Stimulated activated CD8-positive, alpha-beta memory T cell treated with anti-CD3 and anti-CD28 coated beads, Interleukin-7, amount 100 ng/mL, for 24 hours (primary cell): ENCODE results near the gene BGLAP.

Experiments
- DNase-seq: peaks from one replicate; pipeline ENCODE4 v3.0.0-alpha.2; 2020; ENCODE audit warnings: low read depth

Gene BGLAP

DNA sequence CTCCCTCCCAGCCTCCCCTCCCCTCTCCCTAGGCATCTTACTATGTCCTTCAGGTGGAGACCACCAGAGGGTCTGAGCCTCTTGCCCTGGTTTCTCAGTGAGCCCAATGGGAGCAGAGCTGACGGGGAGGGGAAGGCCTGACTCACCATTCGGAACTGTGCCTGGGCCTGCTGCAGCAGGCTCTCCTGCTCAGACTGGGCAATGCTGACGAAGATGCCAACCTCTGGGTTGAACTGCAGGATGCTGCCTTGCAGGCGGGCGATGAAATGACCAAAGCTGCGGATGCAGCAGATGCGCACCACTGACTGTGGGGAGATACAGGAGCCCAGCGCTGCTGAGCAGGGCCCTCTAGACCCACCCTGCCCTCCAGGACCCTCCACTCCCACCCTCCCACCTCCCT, 16.9 kb downstream of the BGLAP start:
- no peak for DNase-seq

- no peak for DNase-seq
Measured at GRCh38 chr1:156259805-156260204, 17.8 kb downstream of the BGLAP start.

DNA sequence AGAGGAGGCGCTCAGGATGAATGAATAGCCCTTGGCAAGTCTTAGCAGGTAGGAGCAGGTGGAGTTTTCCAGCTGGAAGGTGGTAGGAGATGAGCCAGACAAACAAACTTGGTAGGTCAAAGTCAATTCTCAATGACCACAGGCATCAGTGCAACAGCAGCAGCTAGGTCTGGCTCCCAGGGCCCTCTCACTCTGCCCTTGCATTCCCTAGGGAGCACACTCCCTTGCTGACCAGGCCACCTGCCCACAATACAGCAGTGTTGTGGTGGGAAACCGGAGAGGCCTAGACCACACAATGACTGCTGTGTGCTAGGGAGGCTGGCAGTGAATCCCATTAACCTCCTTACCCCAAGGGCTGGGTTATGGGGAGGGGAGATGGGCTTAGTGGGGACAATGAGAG, 18.9 kb downstream of the BGLAP start:
- no peak for DNase-seq

DNA sequence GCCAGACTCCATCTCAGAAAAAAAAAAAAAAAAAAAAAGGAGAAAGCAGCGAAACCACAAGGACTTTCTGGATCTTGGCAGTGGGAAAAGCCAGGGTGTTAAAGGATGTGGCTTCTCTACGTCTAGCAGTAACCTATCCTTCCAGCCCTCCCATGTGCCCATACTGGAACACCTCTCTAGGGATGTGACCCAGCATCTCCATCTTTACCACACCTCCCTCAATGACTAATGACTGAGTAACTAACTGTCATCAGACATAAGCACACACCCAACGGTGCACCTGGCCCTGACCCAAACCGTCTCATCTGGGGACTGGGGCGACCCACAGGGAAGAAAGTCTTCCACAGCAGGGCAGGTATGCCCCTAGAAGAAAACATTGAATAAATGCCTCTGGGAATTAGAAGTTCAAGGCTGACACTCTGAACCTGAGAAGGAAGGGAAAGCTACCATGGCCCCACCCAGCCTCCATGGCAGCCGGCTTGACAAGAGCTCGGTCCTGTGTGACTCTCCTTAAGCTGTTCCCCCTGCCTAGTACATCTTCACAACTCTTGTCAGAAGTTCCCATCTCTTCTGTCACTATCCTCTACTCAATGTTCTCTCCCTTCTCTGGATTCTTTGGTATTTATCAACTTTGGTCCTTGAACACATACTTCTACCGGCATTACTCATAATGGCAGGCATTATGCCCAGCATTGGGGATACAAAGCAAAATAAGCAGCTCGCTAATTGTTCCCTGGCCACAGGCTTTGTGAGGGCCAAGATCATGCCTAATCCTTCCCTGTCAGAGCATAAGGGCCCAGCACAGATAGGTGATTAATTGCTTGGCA, 20.7 kb downstream of the BGLAP start:
- DNase-seq = no peak

DNA sequence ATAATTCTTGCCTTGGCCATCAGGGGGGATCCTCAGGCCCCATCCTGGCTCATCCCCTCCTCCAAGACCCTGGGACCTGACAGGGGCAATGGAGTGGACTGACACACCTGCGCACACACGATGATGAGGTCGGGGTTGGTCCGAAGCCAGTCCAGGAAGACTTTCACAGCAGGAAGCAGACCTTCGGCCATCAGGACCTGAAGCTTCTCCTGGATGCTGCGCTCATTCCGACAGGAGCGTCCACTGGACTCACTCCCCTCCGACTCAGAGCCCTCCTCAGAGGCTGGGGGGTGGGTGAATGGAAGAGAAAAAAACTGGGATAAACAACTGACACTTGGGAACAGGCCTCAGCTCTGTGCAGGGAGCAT, 21.3 kb downstream of the BGLAP start:
- DNase-seq = no peak

GRCh38 chr1:156266051-156266450, 24.1 kb downstream of the BGLAP start:
- no peak for DNase-seq

- no peak for DNase-seq
Measured at GRCh38 chr1:156268336-156268735, 26.4 kb downstream of the BGLAP start.

GRCh38 chr1:156270314-156270713, 28.3 kb downstream of the BGLAP start:
- no peak for DNase-seq

GRCh38 chr1:156276532-156276931, 34.5 kb downstream of the BGLAP start:
- DNase-seq = no peak

DNA sequence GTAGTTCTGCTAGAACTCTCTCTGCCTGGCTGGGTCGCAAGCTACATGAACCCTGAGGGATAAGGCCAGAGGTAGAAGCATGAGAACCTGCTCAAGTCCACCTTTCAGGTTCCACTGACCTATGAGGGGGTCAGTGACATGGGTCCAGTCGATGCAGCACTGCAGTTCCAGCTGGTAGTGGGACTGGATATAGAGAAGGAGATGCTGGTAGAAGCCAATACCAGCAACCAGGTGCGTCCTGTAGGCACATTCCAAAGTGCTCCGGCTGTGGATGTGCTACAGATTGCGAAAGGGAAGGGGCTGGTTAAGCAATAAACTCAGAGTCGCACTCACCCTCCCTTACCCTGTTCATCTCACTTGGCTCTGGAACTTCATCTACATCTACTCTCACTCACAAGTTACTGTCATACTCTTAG, 35.0 kb downstream of the BGLAP start:
- DNase-seq = no peak

DNA sequence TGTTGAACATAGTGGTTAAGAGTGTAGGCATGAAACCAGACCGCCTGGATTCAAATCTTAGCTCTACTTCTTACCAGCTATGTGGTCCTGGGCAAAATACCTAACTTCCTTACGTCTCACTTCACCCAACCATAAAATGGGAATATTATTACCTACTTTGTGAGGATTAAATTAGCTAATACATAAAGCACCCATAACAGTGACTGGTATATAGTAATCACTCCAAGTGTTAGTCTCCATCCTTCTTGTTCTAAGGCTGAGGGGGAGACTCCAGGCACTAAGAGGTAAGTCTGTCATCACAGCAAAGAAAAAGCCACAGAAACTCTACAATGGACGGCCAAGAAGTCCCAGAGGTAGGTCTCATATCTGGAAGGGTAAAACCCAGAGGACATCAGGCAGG, 37.9 kb downstream of the BGLAP start:
- no peak for DNase-seq

- DNase-seq = peak; percentile 11
Measured at GRCh38 chr1:156281281-156281680, 39.3 kb downstream of the BGLAP start.

DNA sequence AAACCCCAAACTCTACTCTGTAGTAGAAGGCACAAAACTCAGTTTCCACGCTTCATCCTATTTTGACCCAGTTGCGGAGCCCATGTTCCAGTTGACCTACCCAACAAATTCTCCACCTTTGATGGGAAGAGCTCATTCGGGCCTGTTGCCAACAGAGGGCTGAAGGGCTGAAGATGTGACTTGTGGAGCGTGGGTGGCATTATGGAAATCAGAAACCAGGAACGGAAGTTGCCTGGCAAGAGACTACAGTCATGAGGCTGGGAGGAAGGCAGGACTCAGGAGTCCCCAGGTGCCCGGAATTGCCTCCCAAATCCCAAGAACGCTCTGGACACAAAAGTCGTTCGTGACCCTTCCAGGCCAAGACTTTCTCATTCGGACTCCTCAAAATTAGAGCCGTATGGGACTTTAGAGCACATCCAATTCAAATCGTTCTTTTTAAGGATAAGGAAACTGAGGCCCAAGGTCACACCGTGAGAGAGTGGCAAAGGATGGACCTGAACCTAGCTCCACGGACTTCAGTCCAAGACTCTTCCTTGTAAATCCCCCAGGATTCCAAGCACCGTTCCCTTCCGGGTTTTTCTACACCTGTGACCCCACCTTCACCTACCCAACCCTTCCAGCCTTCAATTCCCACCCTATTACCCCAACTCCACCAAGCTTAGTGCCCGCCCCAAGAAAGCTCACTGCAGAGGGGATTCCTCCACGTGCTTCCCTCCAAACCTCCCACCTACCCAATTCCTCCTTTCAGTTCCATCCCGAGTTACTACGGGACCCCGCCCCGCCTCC, 39.9 kb downstream of the BGLAP start:
- DNase-seq = peak; percentile 8

GRCh38 chr1:156282479-156283222, 40.7 kb downstream of the BGLAP start, which contains the start of gene SMG5:
Gene SMG5, minus strand, starts transcription at chr1:156282825. Its CDS starts 145 bp downstream, at chr1:156282680.
- peak; percentile 84 for DNase-seq

GRCh38 chr1:156283521-156283920, 41.5 kb downstream of the BGLAP start:
- DNase-seq = no peak

GRCh38 chr1:156284112-156284511, 42.1 kb downstream of the BGLAP start, which contains the start of gene TMEM79:
Gene TMEM79, plus strand, starts transcription at chr1:156284325. Its CDS starts 902 bp downstream, at chr1:156285227.
- no peak for DNase-seq

GRCh38 chr1:156284757-156285156, 42.8 kb downstream of the BGLAP start:
- no peak for DNase-seq

GRCh38 chr1:156285437-156285836, 43.5 kb downstream of the BGLAP start:
- DNase-seq = no peak

DNA sequence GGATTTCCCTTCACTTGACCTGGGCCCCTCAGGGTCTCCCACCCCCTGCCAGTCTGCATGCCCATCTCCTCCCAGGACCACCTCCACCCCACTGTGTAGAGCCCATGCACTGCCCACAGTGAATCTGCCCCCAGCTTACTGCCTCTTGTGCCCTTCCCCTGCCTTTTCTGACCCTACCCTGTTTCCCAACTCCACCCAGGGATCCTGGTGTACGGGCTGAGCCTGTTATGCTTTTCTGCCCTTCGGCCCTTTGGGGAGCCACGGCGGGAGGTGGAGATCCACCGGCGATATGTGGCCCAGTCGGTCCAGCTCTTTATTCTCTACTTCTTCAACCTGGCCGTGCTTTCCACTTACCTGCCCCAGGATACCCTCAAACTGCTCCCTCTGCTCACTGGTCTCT, 44.1 kb downstream of the BGLAP start:
- no peak for DNase-seq

- no peak for DNase-seq
Measured at GRCh38 chr1:156289857-156290256, 47.9 kb downstream of the BGLAP start.

DNA sequence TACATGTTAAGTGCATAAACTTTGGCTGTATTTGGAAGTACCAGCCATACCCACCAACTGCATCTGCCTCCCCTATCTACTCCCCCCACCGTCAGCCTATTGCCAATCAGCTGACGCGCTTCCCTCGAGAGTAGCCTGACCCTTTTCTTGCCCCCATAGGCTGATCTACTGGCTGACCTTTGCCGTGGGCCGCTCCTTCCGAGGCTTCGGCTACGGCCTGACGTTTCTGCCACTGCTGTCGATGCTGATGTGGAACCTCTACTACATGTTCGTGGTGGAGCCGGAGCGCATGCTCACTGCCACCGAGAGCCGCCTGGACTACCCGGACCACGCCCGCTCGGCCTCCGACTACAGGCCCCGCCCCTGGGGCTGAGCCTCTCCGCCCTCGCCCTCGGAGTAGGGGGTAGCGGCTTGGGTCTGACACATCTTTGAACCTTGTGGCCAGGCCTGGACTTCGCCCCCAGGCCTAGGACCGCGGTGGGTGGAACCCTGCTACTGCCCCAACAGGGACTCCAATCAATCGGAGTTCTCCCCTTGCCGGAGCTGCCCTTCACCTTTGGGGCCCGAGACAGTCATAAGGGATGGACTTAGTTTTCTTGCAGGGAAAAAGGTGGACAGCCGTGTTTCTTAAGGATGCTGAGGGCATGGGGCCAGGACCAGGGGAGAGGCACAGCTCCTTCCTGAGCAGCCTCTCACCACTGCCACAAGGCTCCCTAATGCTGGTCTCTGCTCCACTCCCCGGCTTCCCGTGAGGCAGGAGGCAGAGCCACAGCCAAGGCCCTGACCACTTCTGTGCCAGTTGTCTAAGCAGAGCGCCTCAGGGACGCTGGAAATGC, 49.5 kb downstream of the BGLAP start:
- DNase-seq = no peak
